Middle frontal gyrus (tissue), 1 donor: ENCODE data around the gene FAR2.

ENCODE experiments used
- DNase-seq: peaks from one replicate; pipeline ENCODE4 v3.0.0-alpha.2; 2015; ENCODE audit warnings: low spot score; ENCODE audit errors: extremely low spot score

FAR2 gene

GRCh38 chr12:29204521-29204920, 55.4 kb downstream of the FAR2 start:
- DNase-seq: no peak

- no peak for DNase-seq
Measured at GRCh38 chr12:29207120-29207519, 58.0 kb downstream of the FAR2 start.

- no peak for DNase-seq
Measured at GRCh38 chr12:29208060-29208459, 59.0 kb downstream of the FAR2 start.

- DNase-seq: no peak
Measured at GRCh38 chr12:29208936-29209701, 60.0 kb downstream of the FAR2 start.

DNA sequence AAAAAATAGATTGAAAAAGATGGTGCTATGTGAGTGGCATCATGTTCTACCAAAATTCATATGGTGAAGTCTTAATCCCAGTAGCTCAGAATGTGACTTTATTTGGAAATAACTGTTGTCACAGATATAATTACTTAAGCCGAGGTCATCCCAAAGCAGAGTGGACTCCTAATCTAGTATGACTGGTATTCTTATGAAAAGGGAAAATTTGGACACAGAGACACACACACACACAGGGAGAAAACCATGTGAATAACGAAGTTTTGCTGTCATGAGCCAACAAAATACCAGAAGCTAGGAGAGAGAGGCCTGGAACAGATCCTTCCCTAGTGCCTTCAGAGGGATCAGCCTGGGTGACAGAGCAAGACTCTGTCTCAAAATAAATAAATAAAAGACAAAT, 62.6 kb downstream of the FAR2 start:
- no peak for DNase-seq

DNA sequence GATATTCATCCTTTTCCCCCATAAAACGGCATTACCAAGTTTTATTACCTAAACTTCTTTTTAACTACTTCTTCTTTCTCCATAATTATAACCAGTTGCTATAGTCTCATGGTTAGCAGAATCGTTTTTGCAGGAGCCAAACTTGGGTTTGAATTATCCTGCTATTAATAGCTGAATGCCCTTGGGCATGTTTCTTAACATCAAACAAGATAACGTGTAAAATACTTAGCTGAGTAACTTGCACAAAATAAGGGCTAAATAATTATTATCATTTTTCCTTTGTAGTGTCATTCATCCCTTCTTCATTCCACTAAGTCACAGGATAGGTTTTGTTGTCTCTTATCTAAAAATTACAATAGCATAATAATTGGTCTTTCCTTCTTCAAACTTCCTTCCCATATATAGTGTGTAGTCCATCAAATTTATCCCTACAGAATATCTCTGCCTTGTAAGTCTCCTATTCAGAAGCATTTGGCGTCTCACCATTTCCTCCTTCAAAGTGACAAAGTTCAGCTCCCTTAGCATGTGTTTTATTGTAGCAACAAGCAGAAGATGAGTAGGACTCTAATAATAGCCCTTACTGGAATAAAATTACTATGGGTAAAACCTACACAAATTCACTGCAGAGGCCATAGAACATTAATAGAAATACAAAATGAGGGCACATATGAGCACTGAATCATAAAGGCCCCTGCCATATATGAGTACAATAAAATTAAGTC, 63.8 kb downstream of the FAR2 start:
- DNase-seq: no peak

DNA sequence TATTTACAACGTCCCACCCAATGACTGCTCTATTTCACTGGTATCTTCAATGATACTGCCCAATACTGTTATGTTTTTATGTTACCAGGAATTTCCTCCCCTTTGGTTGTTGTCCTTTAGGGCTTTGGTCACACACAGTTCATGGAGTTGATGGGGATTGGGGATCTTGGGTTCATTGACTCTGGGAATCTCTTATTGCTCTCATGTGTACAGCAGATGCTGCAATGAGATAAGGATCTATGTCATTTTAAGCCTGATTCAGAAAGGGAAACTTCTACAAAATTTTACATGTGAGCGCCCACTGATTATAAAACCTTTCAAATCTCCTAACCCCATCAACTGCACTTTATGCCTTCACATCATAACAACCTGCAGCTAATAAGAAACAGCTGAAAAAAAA, 67.2 kb downstream of the FAR2 start:
- no peak for DNase-seq

DNA sequence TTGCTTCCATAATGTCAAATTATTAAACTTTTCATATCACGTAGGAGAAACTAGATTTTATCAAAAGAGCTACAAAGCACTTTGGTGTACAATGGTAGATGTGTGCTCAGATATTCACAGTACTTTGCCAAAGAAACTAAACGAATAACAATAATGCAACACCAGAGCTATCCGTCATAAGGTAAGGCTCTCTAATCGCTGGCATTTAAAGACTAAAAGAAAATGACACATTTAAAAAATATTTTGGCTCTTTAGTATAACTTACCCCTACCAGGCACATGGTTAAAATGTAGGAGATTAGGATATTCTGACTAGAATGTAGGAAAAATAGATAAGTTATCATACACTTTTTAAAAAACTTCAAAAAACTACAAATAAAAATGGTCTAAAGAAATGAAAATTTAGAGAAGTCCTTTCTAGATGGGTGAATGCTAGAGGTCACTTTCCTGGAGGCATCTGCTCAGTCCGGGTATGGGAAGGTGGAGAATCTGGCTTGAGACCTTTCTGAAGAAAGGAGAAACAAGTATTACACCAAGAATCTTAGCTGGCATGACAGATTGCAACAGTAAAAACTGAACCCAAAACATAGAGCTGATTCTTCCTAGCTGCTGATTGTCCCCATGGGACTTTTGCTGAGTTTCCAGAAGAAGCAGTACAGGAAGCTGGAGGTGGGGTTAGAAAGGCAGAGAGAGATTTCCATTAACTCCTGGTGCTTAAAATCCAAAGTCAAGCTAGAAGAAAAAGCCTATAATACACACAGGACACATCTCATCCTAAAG, 67.9 kb downstream of the FAR2 start:
- DNase-seq: no peak

DNA sequence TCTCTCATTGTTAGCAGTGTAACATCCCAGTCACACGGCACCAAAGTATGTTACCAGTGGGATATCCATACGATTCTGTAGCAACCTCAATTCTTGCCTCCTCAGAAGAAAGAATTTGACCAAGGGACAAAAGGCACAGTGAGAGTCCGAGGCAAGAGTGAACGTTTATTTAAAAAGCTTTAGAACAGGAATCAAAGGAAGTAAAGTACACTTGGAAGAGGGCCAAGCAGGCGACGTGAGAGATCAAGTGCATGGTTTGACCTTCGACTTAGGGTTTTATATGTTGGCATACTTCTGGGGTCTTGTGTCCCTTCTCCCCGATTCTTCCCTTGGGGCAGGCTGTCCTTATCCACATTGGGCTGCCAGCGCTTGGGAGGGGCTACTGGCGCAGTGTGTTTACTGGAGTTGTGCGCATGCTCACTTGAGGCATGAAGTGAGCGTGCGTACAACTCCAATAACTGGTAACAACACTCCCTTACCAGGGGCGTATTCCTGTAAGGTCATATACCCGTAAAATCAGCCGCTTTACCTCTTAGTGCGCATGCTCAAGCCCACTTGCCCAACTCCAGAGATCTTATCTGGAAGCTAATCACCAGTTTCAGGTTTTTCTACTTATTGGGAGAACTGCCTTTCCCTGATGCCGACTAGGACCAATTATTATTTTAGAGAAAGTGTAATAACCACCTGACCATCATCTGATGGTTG, 71.7 kb downstream of the FAR2 start:
- DNase-seq: no peak

- no peak for DNase-seq
Measured at GRCh38 chr12:29222200-29222599, 73.1 kb downstream of the FAR2 start.

- DNase-seq: no peak
Measured at GRCh38 chr12:29223426-29223825, 74.3 kb downstream of the FAR2 start.

GRCh38 chr12:29223956-29224543, 75.0 kb downstream of the FAR2 start:
- no peak for DNase-seq

DNA sequence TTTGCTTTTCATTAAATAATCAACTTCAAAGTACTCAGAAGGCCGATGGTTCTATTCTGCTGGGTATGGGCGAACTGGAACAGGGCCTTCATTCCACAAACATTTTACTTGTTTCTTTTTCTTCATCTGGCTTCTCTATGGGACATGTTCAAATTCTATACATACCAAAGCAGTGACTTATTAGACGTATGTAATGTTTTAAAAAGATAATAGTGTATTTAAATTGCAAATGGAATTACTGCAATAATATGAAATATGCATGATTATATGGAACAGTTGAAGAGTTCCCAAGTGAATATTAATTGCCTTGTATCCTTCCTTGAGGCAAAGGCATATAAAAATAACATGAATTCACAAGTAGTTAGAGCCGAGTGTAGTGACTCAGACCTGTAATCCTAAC, 75.5 kb downstream of the FAR2 start:
- no peak for DNase-seq

GRCh38 chr12:29225834-29226233, 76.8 kb downstream of the FAR2 start:
- no peak for DNase-seq

DNA sequence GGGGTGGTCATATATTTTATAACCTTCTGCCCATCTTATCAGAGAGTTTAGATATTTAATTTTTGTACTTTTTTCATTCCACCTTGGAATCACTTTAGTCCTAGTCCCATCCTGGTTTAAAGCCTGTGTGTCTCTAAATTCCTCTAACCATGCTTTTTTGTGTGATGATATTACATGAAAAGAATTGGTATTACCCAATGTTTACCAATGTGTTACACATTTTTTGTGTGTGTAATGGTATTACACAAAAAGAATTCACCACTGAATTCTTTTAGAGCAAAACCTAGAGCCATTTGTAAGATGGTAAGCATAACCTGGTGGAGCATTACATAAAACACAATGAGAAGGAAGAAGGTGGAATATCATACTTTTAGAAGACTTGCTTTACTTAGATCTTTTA, 77.5 kb downstream of the FAR2 start:
- DNase-seq: no peak

- DNase-seq: no peak
Measured at GRCh38 chr12:29228474-29229157, 79.5 kb downstream of the FAR2 start.

DNA sequence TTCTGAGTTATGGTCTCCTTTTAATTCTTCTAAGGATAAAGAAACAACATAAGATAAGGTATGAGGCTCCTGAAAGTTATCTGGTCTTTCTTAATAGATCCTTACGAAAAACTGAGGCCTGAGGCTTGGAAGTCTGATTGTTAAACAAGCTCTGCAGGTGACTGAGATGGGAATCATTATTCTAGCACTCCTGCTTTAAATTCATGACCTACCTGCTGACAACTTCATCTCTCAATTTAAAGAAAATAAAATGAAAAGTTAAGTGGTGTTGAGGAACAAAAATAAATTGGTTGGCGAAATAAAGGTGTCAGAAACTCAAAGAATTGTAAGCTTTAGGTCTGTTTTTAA, 80.1 kb downstream of the FAR2 start:
- DNase-seq: no peak

DNA sequence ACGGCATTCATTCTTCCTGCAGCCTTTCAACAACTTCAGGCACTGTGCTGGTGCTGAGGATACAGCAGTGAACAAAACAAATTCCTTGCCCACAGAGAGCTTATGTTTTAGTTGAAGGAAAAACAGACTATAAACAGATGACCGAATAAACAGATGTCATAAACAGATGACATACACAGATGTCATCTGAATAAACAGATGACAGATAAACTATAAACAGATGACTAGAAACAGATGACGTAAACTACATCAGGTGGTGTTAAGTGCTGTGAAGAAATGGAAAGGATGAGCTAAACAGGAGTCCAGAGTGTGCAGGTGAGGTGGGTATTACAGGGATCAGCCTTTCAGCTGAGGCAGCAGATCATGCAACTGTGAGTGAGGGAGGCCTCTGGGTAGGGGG, 80.9 kb downstream of the FAR2 start:
- DNase-seq: no peak

- DNase-seq: no peak
Measured at GRCh38 chr12:29230800-29231560, 81.9 kb downstream of the FAR2 start.

DNA sequence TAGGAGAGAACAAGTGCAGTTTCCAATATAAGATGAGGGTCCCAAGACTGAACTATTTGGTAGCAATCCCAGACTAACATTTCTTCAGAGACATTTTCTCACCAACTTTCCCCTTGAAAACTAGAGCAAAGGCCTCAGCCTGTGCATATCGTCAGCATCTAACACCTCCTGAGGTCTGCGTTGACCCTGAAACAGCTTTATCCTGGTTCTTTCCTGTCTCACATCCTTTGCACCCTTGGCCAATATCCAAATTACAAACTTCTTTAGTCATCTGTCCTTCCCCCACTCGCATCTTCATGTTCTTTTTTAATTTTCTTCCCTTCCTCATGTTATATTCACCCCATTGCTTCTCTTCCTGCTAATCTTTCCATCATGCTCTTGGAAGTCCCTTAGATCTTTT, 83.0 kb downstream of the FAR2 start:
- no peak for DNase-seq
